Fibroblast of lung (primary cell): ENCODE results near the gene RIN3.

ENCODE experiments used
- CTCF ChIP-seq, 2 donors: IDR thresholded peaks in 1 of 2; conservative IDR thresholded peaks in 1 of 2; 1 replicate in 1 of 2; 2 replicates in 1 of 2; pipeline ENCODE4 v1.5.1; 2011 to 2012; ENCODE audit warnings: low read length in 2 of 2, control low read depth in 1 of 2, inconsistent platforms in 1 of 2, low read depth in 1 of 2, mild to moderate bottlenecking in 1 of 2
- EZH2 ChIP-seq: IDR thresholded peaks from 2 replicates; pipeline ENCODE4 v1.5.1; 2012; ENCODE audit warnings: low read length, control low read depth, mild to moderate bottlenecking; ENCODE audit errors: missing control alignments

- TF ChIP-seq CTCF (conservative IDR thresholded peaks at IDR 0.05 in 1 of 2, IDR thresholded peaks at IDR 0.05 in 1 of 2; ENCODE audit: low read depth in 1 of 2, low read length in 2 of 2) (no peak), EZH2 (no peak)
Observed at GRCh38 chr14:92475451-92476187, 38.0 kb upstream of the RIN3 start.
